GM19240 (cell line): Measurements from ENCODE around the gene SHC3.

ENCODE experiments used
- DNase-seq: peaks from one replicate; pipeline ENCODE4 v3.0.0; 2011; ENCODE audit warnings: low spot score; ENCODE audit not compliant: insufficient read length

Gene SHC3

GRCh38 chr9:89024727-89025126, 153.9 kb downstream of the SHC3 start:
- no peak for DNase-seq

DNA sequence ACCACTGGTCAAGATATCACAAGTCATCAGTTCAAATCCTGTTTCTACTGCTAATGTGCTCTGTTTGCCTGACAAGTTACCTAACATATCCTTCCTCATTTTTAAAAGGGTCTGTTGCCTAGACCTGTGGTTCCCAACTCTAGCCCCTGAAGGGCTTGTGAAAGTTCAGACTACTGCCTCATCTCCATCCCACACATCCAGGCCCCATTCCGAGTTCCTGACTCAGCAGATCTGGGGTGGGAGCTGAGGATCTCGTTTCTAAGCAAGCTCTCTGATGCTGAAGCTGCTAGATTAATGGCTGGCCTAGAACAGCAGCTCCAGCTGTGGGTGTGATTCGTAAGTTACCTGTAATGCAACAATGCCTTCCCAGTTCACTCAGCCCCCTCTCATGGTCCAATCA, 154.9 kb downstream of the SHC3 start:
- DNase-seq: no peak

GRCh38 chr9:89022902-89023301, 155.7 kb downstream of the SHC3 start:
- DNase-seq: no peak

- DNase-seq: no peak
Observed at GRCh38 chr9:89022001-89022759, 156.4 kb downstream of the SHC3 start.

- DNase-seq: no peak
Observed at GRCh38 chr9:89021154-89021803, 157.3 kb downstream of the SHC3 start.

GRCh38 chr9:89020754-89021153, 157.9 kb downstream of the SHC3 start:
- DNase-seq: no peak

GRCh38 chr9:89015336-89015735, 163.3 kb downstream of the SHC3 start:
- DNase-seq: no peak

- DNase-seq: no peak
Observed at GRCh38 chr9:89014153-89014552, 164.5 kb downstream of the SHC3 start.

- no peak for DNase-seq
Observed at GRCh38 chr9:89013660-89014059, 165.0 kb downstream of the SHC3 start.

GRCh38 chr9:89012294-89013042, 166.2 kb downstream of the SHC3 start:
- DNase-seq: no peak

GRCh38 chr9:89011683-89012082, 166.9 kb downstream of the SHC3 start:
- DNase-seq: no peak

GRCh38 chr9:89010526-89011111, 168.0 kb downstream of the SHC3 start:
- no peak for DNase-seq

DNA sequence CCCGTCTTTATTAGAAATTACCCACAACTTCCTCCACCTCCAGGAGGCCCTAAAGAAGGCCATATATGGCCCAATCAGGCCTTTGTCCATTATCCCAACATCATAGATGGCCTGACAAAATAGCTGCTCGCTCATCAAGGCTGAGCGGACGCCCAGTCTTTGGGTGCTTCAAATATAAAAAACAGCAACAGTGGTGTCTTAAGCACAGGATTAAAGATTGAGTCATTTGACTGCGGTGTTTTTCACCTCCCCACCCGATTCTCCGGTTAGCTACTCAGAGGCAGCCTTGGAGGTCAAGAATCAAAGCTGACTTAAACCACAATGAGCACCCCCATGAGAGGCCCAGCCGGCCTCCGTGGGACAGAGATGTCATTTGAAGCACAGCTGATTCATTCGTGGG, 168.6 kb downstream of the SHC3 start:
- DNase-seq: no peak

GRCh38 chr9:89009546-89009840, 169.1 kb downstream of the SHC3 start:
- no peak for DNase-seq

- no peak for DNase-seq
Observed at GRCh38 chr9:89008744-89009545, 169.7 kb downstream of the SHC3 start.

GRCh38 chr9:89008055-89008743, 170.4 kb downstream of the SHC3 start:
- no peak for DNase-seq

DNA sequence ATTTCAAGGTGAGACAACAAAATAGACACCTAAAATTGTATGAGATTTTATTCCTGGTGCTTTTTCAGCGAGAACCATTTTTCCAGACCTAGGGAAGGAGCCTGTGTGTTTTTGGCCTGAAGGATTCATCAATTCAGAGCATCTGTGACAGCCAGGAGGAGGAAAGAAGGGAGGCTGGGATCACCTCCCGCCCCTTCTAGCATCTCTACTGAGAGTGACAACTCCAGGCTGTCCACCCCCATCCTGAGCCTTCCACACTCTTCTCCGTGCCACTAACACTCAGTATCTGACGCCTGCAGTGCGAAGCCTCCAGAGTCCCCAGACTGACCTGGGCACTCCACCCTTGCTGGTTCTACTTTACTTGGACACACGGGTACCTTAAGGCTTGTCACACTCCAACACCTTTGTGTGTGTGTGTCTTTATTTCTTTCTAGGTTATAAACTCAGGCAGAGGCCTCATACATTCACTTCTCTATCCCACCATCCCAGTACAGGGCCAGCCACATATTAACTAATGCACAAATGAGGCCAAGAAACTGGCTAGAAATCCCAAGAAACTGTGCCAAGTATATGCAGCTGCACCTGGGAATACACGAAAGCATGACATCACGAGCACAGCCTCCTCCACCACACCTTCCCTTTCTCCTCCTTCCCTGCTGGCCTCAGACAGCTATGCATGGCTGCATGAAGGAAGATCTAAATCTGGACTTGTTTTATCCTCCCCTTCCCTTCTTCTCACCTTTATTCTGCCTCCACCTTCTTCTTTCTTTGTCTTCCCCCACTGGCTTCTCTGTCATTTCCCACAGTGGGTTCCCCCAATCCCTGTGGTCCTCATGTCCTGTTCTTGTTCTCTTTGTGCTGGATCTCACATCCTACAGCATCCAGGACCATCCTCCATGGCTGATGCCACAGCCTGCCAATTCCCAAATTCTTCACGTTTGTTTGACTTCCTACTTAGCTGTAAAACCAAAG, 171.3 kb downstream of the SHC3 start:
- DNase-seq: no peak

DNA sequence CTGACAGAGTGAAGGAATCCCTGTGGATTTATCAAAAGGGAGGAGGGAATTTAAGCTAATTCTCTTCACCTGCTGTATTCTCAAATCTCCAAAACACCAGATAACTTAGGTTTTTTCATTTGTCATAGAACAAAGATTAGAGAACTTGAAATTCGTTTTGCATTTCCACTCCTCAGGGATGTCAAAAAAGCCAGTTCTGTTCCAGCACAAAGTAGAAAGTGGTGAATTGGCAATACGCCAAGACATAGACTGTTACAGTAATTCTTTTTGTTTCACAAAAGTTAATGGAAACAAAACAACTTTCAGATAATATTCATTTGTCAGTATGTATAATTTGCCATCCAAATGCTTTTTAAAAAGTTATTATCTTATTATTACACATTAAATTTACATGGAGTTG, 172.4 kb downstream of the SHC3 start:
- DNase-seq: no peak

DNA sequence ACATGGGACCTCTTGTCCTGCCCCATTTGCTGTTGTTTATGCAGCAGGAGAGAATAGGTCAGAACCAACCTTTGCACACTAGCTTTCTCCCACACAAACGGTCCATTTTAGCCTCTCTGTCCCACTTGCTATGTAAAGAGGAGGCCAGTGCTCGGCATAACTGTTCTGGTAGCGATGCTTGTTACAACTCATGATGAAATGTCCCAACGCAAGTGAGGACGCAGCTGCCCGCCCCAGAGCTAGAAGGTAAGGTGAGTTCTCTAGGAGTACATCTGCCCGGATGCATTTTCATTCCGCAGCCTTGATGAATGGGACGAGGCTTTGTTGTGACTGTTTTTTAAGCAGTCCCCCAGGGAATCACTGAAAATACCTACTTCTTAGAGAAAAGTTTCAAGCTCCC, 173.3 kb downstream of the SHC3 start:
- DNase-seq: no peak

DNA sequence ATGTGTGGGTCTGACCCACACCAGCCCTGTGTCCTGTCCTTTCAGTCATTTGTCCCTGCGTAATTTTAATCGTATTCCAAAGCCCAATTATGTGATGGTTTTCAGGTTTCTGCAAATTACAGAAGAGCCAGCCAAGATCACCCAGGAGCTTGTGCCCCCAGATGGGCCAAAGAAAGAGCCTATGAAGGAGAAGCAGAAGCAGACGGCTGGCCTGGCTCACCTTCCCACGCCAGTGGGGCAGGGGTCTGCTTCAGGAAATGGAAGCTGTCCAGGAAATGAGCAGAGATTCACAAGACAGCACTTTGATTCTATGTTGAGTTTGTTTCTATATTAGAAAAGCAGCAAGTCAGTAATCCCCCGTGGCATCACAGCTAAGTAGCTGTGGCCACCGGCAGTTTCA, 175.6 kb downstream of the SHC3 start:
- no peak for DNase-seq
